Thyroid gland (tissue), 4 donors: ENCODE results near the gene SLC4A7.

Source experiments
- POLR2A ChIP-seq, 2 donors: fragments of 450-650 bp; IDR thresholded peaks; one replicate each; pipeline ENCODE4 v1.6.1; 2017; ENCODE audit warnings: antibody characterized with exemption in 2 of 2, mild to moderate bottlenecking in 2 of 2, moderate library complexity in 1 of 2
- TF ChIP-seq, protein P1 (sequence below), 6 experiments: fragments of 200-600 bp in 3 of 6; fragments of 450-650 bp in 3 of 6; sonication (generic) in 3 of 6; IDR thresholded peaks; one replicate each; pipeline ENCODE4 v1.5.1; 2016 to 2019; ENCODE audit warnings: antibody characterized with exemption in 6 of 6, mild to moderate bottlenecking in 2 of 6, inconsistent platforms in 1 of 6, moderate library complexity in 1 of 6

DNA sequence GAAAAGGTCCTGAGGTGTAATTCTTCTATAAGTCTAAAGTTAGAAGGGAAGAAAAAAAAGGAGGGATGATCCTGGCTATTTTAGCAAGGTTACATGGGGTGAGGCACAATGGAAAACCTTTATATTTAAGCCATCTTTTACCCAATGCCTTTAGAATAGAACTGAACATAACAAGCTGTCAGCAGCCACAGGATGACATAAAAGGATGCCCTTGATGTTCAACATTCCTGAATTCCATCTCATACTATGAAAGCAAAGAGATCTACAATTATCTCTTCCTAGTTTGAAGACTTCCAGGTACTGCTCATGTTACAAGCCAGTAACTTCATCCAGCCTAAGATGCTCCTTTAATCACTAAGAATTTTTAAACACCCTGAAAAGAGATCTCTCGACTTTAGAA is 141.9 kb downstream of the SLC4A7 start:
- TF ChIP-seq, protein P1, sequence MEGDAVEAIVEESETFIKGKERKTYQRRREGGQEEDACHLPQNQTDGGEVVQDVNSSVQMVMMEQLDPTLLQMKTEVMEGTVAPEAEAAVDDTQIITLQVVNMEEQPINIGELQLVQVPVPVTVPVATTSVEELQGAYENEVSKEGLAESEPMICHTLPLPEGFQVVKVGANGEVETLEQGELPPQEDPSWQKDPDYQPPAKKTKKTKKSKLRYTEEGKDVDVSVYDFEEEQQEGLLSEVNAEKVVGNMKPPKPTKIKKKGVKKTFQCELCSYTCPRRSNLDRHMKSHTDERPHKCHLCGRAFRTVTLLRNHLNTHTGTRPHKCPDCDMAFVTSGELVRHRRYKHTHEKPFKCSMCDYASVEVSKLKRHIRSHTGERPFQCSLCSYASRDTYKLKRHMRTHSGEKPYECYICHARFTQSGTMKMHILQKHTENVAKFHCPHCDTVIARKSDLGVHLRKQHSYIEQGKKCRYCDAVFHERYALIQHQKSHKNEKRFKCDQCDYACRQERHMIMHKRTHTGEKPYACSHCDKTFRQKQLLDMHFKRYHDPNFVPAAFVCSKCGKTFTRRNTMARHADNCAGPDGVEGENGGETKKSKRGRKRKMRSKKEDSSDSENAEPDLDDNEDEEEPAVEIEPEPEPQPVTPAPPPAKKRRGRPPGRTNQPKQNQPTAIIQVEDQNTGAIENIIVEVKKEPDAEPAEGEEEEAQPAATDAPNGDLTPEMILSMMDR (IDR thresholded peaks at IDR 0.05) = no peak
- TF ChIP-seq POLR2A (IDR thresholded peaks at IDR 0.05) = no peak
